Effector memory CD4-positive, alpha-beta T cell (primary cell): ENCODE data around the gene UMPS.

ENCODE experiments used
- DNase-seq, 3 donors: peaks; one replicate each; pipeline ENCODE4 v3.0.0-alpha.2; 2020
- H3K27ac ChIP-seq: 2 replicates; pipeline ENCODE4 v1.7.0; 2013; ENCODE audit warnings: mild to moderate bottlenecking, low read length, moderate library complexity; ENCODE audit not compliant: insufficient read depth, poor library complexity, severe bottlenecking
- H3K27me3 ChIP-seq: replicated peaks from 2 replicates; pipeline ENCODE4 v1.7.0; 2013; ENCODE audit warnings: mild to moderate bottlenecking, low read length; ENCODE audit not compliant: insufficient read depth, control insufficient read depth, poor library complexity, severe bottlenecking
- H3K36me3 ChIP-seq: 2 replicates; pipeline ENCODE4 v1.7.0; 2013; ENCODE audit warnings: mild to moderate bottlenecking, low read length, moderate library complexity; ENCODE audit not compliant: control insufficient read depth, insufficient read depth
- H3K4me1 ChIP-seq: 2 replicates; pipeline ENCODE4 v1.7.0; 2013; ENCODE audit warnings: low read length, mild to moderate bottlenecking; ENCODE audit not compliant: control insufficient read depth, insufficient read depth, poor library complexity, severe bottlenecking
- H3K4me3 ChIP-seq: 2 replicates; pipeline ENCODE4 v1.7.0; 2013; ENCODE audit warnings: low read length, low read depth, mild to moderate bottlenecking; ENCODE audit not compliant: insufficient read depth, poor library complexity, severe bottlenecking
- H3K9me3 ChIP-seq: 2 replicates; pipeline ENCODE4 v1.7.0; 2013; ENCODE audit warnings: mild to moderate bottlenecking, low read length, moderate library complexity; ENCODE audit not compliant: control insufficient read depth
- total RNA-seq, 3 donors: gene quantifications; one replicate each; lab custom pipeline; 2026; lab: John Stamatoyannopoulos, UW

Gene UMPS
- 11.4 to 21.3 (median 13.3) reads per million in 3 donors for total RNA-seq

DNA sequence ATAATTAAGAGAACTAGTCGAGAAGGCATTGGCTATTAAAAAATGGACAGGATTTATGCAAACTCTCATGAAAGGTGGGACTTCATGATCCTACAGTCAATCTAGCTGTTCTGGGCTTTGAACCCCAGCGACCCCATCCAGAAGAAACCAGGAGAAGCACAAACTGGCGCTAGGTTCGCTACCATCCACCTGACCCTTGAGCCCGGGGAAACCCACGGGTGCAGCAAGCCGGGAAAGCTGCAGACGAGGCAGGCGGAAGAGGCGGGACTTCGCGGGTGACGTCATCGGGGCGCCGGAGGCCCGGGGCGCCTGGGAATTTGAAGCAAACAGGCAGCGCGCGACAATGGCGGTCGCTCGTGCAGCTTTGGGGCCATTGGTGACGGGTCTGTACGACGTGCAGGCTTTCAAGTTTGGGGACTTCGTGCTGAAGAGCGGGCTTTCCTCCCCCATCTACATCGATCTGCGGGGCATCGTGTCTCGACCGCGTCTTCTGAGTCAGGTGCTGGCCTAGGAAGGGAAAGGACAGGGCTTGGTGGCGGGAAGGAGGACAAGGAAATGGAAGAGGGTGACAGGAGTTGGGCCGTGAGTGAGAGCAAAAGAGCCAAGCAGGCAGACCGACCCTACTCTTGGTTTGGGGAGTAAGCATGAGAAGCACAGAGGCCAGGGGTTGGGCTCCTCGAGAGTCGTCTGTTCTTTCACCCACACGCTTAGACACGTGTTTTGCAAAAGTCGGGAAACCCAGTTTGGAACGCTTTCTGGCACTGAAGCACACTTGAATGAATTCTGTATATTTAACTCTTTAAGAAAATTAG is at the start of gene UMPS:
Gene UMPS, plus strand, starts transcription at position 324 of the 812 bp plus-strand sequence. Its CDS starts 20 bp downstream, at position 344.
- peak within 1 kb of the TSS; percentile 72 for H3K27ac ChIP-seq
- no peaks in the 10 kb centered on the region for H3K27me3 ChIP-seq
- peaks cover 4% of the 10 kb centered on the region for H3K36me3 ChIP-seq
- peak within 1 kb of the TSS; percentile 91 for H3K4me3 ChIP-seq
- DNase-seq: peak; percentile 77 to 84 (median 80)
- H3K4me1 ChIP-seq: peaks cover 8% of the 10 kb centered on the region
- H3K9me3 ChIP-seq: no peaks in the 10 kb centered on the region

- no peaks in the 10 kb centered on the region for H3K27me3 ChIP-seq
- no peaks in the 10 kb centered on the region for H3K4me1 ChIP-seq
- H3K27ac ChIP-seq: no peak overlapping the region
- no peak overlapping the region for H3K4me3 ChIP-seq
- no peaks in the 10 kb centered on the region for H3K36me3 ChIP-seq
- H3K9me3 ChIP-seq: no peaks in the 10 kb centered on the region
- DNase-seq: no peak
Observed at GRCh38 chr3:124680521-124680920, 49.7 kb upstream of the UMPS start.

- Histone ChIP-seq H3K9me3 (no peaks in the 10 kb centered on the region), H3K27ac (no peak overlapping the region), H3K27me3 (no peaks in the 10 kb centered on the region), H3K4me1 (no peaks in the 10 kb centered on the region), H3K36me3 (no peaks in the 10 kb centered on the region), H3K4me3 (no peak overlapping the region)
- DNase-seq: no peak
Observed at GRCh38 chr3:124682263-124682662, 48.0 kb upstream of the UMPS start.

GRCh38 chr3:124684459-124684858 is 45.8 kb upstream of the UMPS start:
- H3K4me3 ChIP-seq: no peak overlapping the region
- no peak overlapping the region for H3K27ac ChIP-seq
- no peaks in the 10 kb centered on the region for H3K4me1 ChIP-seq
- DNase-seq: no peak
- H3K9me3 ChIP-seq: no peaks in the 10 kb centered on the region
- no peaks in the 10 kb centered on the region for H3K36me3 ChIP-seq
- H3K27me3 ChIP-seq: no peaks in the 10 kb centered on the region

DNA sequence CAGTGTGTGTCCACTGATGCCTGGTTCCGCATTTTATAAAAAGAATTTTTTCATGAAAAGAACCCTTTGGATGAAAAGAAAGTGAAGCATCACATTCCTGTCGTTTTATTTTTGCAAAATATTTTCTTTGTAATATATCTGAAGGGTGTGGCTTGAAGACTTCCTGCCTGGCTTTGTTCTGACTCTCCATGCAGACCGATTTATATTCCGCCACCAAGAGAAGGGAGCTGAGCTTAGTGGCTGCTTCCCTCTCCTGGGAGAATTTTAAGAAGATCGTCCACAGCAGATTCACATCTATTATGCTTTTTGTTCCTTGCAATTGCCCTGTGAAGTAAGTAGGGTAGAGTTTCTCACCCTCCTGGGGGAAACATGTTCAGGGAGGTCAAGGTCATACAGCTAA is 45.2 kb upstream of the UMPS start:
- no peak for DNase-seq
- no peaks in the 10 kb centered on the region for H3K27me3 ChIP-seq
- no peak overlapping the region for H3K27ac ChIP-seq
- no peak overlapping the region for H3K4me3 ChIP-seq
- no peaks in the 10 kb centered on the region for H3K4me1 ChIP-seq
- H3K9me3 ChIP-seq: no peaks in the 10 kb centered on the region
- no peaks in the 10 kb centered on the region for H3K36me3 ChIP-seq

DNA sequence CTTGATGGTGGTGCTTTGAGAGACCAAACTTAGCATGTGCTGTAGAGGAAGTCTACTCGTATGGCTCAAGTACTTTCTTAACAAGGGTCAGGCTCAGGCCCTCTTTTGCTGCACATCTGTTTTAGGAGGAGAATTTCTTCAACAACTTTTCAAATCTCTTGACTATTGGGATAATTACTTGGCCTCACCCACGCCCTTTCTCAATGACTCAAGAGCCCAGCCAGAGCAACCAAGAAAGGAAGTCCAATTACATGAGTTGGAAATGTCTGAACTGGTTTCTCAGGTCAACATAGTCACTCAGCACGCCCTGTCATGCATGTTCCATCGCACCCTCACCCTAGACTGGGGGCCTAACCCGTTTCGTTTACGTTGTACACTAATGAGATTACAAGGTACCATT is 44.8 kb upstream of the UMPS start:
- Histone ChIP-seq H3K4me3 (no peak overlapping the region), H3K4me1 (no peaks in the 10 kb centered on the region), H3K27ac (no peak overlapping the region), H3K36me3 (no peaks in the 10 kb centered on the region), H3K9me3 (no peaks in the 10 kb centered on the region), H3K27me3 (no peaks in the 10 kb centered on the region)
- DNase-seq: no peak

- no peaks in the 10 kb centered on the region for H3K9me3 ChIP-seq
- no peak overlapping the region for H3K4me3 ChIP-seq
- no peak for DNase-seq
- H3K4me1 ChIP-seq: no peaks in the 10 kb centered on the region
- H3K36me3 ChIP-seq: no peaks in the 10 kb centered on the region
- no peaks in the 10 kb centered on the region for H3K27me3 ChIP-seq
- H3K27ac ChIP-seq: no peak overlapping the region
Observed at GRCh38 chr3:124686028-124686670, 44.1 kb upstream of the UMPS start.

DNA sequence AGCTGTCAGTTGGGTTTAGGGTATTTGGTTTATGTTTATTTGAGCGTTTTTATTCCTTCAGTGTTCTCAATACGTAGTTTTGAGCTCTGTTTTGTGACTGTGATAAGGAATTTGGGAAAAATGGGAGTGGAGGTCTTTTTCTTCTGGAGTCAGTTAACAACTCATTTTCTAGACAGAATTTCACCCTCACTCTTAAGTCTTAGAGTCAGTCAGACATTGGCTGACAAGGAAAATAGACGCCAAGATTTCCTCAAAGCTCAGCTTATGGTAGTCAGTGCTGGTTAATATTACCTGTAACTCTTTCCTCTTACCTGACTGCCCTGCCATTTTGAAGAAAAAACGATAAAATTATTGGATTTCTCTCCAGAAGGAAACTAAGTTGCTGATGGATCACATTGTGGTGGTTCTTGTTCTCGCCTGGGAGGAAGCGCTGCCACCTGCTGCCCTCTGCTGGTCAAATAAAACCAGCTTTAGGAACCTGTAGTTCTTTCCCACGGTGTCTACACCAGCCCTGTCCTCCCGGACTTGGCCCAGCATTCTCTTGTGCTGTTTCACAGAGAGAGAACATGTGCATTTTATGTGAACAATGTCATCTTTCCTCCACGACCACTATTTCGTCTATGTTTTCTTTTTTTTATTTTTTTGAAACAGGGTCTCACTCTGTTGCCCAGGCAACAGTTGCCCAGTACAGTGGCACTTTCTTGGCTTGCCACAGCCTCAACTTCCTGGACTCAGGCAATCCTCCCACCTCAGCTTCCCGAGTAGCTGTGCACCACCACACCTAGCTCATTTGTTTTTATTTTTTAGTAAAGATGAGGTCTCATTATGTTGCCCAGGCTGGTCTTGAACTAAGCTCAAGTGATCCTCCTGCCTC is 41.4 kb upstream of the UMPS start:
- no peaks in the 10 kb centered on the region for H3K4me1 ChIP-seq
- H3K9me3 ChIP-seq: no peaks in the 10 kb centered on the region
- H3K27ac ChIP-seq: no peak overlapping the region
- H3K27me3 ChIP-seq: no peaks in the 10 kb centered on the region
- DNase-seq: peak; percentile 29 to 53 (median 33)
- no peak overlapping the region for H3K4me3 ChIP-seq
- no peaks in the 10 kb centered on the region for H3K36me3 ChIP-seq

- no peak for DNase-seq
- no peaks in the 10 kb centered on the region for H3K4me1 ChIP-seq
- no peaks in the 10 kb centered on the region for H3K9me3 ChIP-seq
- H3K36me3 ChIP-seq: no peaks in the 10 kb centered on the region
- no peaks in the 10 kb centered on the region for H3K27me3 ChIP-seq
- no peak overlapping the region for H3K4me3 ChIP-seq
- no peak overlapping the region for H3K27ac ChIP-seq
Observed at GRCh38 chr3:124691599-124691998, 38.7 kb upstream of the UMPS start.
